WTC11 (cell line): ENCODE measurements around the gene MIOX. TPM values are rescaled to one million over a fixed set of nuclear protein-coding genes. Genes with fewer than 3 reads are reported as not detected.

Experiments used
- ATAC-seq: fragments of 200-7000 bp; cut with Tn5 transposase; 2 replicates; pipeline ENCODE4 v1.10.0; 2021; ENCODE audit warnings: mild to moderate bottlenecking, moderate library complexity
- CTCF ChIA-PET: fragments of 300-600 bp; sonication (Branson Sonifier 250); formaldehyde crosslinking; loops from one replicate; lab custom pipeline; 2021; ENCODE audit warnings: antibody characterized with exemption; lab: Charles Lee
- POLR2A ChIA-PET: fragments of 350-600 bp; sonication (Branson Sonifier 250); formaldehyde crosslinking; loops from one replicate; lab custom pipeline; 2021; ENCODE audit warnings: antibody characterized with exemption; lab: Charles Lee
- DNase-seq: peaks from one replicate; pipeline ENCODE4 v3.0.0; 2021; ENCODE audit warnings: low spot score
- H3K27ac Mint-ChIP-seq: 2 replicates; pipeline ENCODE4 v1.8.0; 2021; ENCODE audit warnings: mixed read lengths
- H3K27me3 Mint-ChIP-seq: 2 replicates; pipeline ENCODE4 v1.8.0; 2021; ENCODE audit warnings: low read depth, mild to moderate bottlenecking, moderate library complexity, mixed read lengths
- H3K36me3 Mint-ChIP-seq: 2 replicates; pipeline ENCODE4 v1.8.0; 2021; ENCODE audit warnings: mixed read lengths
- H3K4me1 Mint-ChIP-seq: 2 replicates; pipeline ENCODE4 v1.8.0; 2022; ENCODE audit warnings: mixed read lengths
- H3K4me3 Mint-ChIP-seq: 2 replicates; pipeline ENCODE4 v1.8.0; 2021; ENCODE audit warnings: mild to moderate bottlenecking, moderate library complexity, mixed read lengths
- H3K9me3 Mint-ChIP-seq: 2 replicates; pipeline ENCODE4 v1.8.0; 2021; ENCODE audit warnings: mixed read lengths
- ATF1 ChIP-seq: sonication (generic); formaldehyde crosslinking; IDR thresholded peaks from 2 replicates; pipeline ENCODE4 v1.8.1; 2023; ENCODE audit warnings: mild to moderate bottlenecking, moderate library complexity, missing genetic modification reagents
- ATF2 ChIP-seq: sonication (generic); formaldehyde crosslinking; IDR thresholded peaks from 2 replicates; pipeline ENCODE4 v1.8.1; 2022; ENCODE audit warnings: low read depth, missing genetic modification reagents, borderline replicate concordance
- ATF6 ChIP-seq: sonication (generic); formaldehyde crosslinking; IDR thresholded peaks from 2 replicates; pipeline ENCODE4 v1.8.1; 2023; ENCODE audit warnings: mild to moderate bottlenecking, missing genetic modification reagents
- ESRRA ChIP-seq: sonication (generic); formaldehyde crosslinking; IDR thresholded peaks from 2 replicates; pipeline ENCODE4 v1.8.1; 2022; ENCODE audit warnings: mild to moderate bottlenecking, missing genetic modification reagents, borderline replicate concordance
- ETV6 ChIP-seq: sonication (generic); formaldehyde crosslinking; IDR thresholded peaks from 2 replicates; pipeline ENCODE4 v1.8.1; 2022; ENCODE audit warnings: mild to moderate bottlenecking, missing genetic modification reagents
- FOXJ3 ChIP-seq: sonication (generic); formaldehyde crosslinking; IDR thresholded peaks from 2 replicates; pipeline ENCODE4 v1.9.0; 2021; ENCODE audit warnings: missing genetic modification reagents, mild to moderate bottlenecking, borderline replicate concordance
- GTF2I ChIP-seq: fragments of 250-450 bp; sonication (Bioruptor Pico); conservative IDR thresholded peaks from 2 replicates; pipeline ENCODE4 v1.4.0; 2021; ENCODE audit warnings: mild to moderate bottlenecking
- MYBL2 ChIP-seq: sonication (generic); formaldehyde crosslinking; IDR thresholded peaks from 2 replicates; pipeline ENCODE4 v1.8.1; 2023; ENCODE audit warnings: mild to moderate bottlenecking, moderate library complexity, missing genetic modification reagents
- NR2C2 ChIP-seq: sonication (generic); formaldehyde crosslinking; IDR thresholded peaks from 2 replicates; pipeline ENCODE4 v1.8.0; 2022; ENCODE audit warnings: mild to moderate bottlenecking, missing genetic modification reagents
- PREB ChIP-seq: sonication (generic); formaldehyde crosslinking; IDR thresholded peaks from 2 replicates; pipeline ENCODE4 v1.8.1; 2022; ENCODE audit warnings: mild to moderate bottlenecking, missing genetic modification reagents, moderate library complexity, borderline replicate concordance
- PRRX2 ChIP-seq: fragments of 250-450 bp; sonication (Bioruptor Pico); IDR thresholded peaks from 2 replicates; pipeline ENCODE4 v1.8.0; 2021; ENCODE audit warnings: mild to moderate bottlenecking
- SMAD3 ChIP-seq: sonication (generic); formaldehyde crosslinking; IDR thresholded peaks from 2 replicates; pipeline ENCODE4 v1.8.0; 2022; ENCODE audit warnings: missing genetic modification reagents, mild to moderate bottlenecking, borderline replicate concordance
- USF1 ChIP-seq: sonication (generic); formaldehyde crosslinking; IDR thresholded peaks from 2 replicates; pipeline ENCODE4 v1.8.0; 2022; ENCODE audit warnings: mild to moderate bottlenecking, missing genetic modification reagents
- ZBTB43 ChIP-seq: sonication (generic); formaldehyde crosslinking; IDR thresholded peaks from 2 replicates; pipeline ENCODE4 v1.8.1; 2023; ENCODE audit warnings: mild to moderate bottlenecking, missing genetic modification reagents
- ZNF232 ChIP-seq: sonication (generic); formaldehyde crosslinking; IDR thresholded peaks from 2 replicates; pipeline ENCODE4 v1.8.0; 2022; ENCODE audit warnings: mild to moderate bottlenecking, missing genetic modification reagents
- ZNF396 ChIP-seq: fragments of 250-450 bp; sonication (Bioruptor Pico); IDR thresholded peaks from 2 replicates; pipeline ENCODE4 v1.8.0; 2021; ENCODE audit warnings: mild to moderate bottlenecking, moderate library complexity, borderline replicate concordance
- total RNA-seq: library from RNA; stranded (reverse); gene quantifications from 3 replicates; pipeline ENCODE4 v1.2.3, GENCODE V29; 2021

MIOX gene
- total RNA-seq, 1 experiment from 2014 or later, result 0.33 TPM

- POLR2A ChIA-PET, result no interaction called here
- TF ChIP-seq NR2C2 (no peak), FOXJ3 (no peak), ZNF396 (CRISPR knock-in tag) (no peak), SMAD3 (CRISPR knock-in tag) (no peak)
- ATAC-seq, result no peak
- CTCF ChIA-PET, result interaction anchor here (1.1 to 1.7 kb wide), 3 partner anchors 24 to 205 kb away, joined by 3 to 6 read pairs (median 5); partner anchors contain the start of genes LMF2 and NCAPH2
- Mint-ChIP-seq H3K27ac (no peak overlapping the region), H3K36me3 (peaks cover 18% of the 10 kb centered on the region), H3K27me3 (no peaks in the 10 kb centered on the region), H3K9me3 (no peaks in the 10 kb centered on the region), H3K4me3 (no peak overlapping the region), H3K4me1 (no peaks in the 10 kb centered on the region)
- DNase-seq, result no peak
Observed at GRCh38 chr22:50445880-50446707, 40.6 kb upstream of the MIOX start.

GRCh38 chr22:50446708-50447575 is 39.7 kb upstream of the MIOX start:
- peak; percentile 27; the same call in 1 of the 2 replicates for ATAC-seq
- Mint-ChIP-seq H3K27ac (no peak overlapping the region), H3K9me3 (no peaks in the 10 kb centered on the region), H3K36me3 (peaks cover 23% of the 10 kb centered on the region), H3K27me3 (no peaks in the 10 kb centered on the region), H3K4me3 (no peak overlapping the region), H3K4me1 (no peaks in the 10 kb centered on the region)
- ChIA-PET POLR2A (no interaction called here), CTCF (no interaction called here)
- no peak for TF ChIP-seq ATF6
- TF ChIP-seq ETV6 (CRISPR knock-in tag), result no peak
- TF ChIP-seq MYBL2, result no peak
- no peak for TF ChIP-seq USF1 (CRISPR knock-in tag)
- no peak for TF ChIP-seq ATF1
- TF ChIP-seq ATF2, result no peak
- no peak for TF ChIP-seq ZBTB43 (CRISPR knock-in tag)
- TF ChIP-seq PREB (CRISPR knock-in tag), result no peak
- TF ChIP-seq ESRRA (CRISPR knock-in tag), result no peak
- TF ChIP-seq PRRX2 (CRISPR knock-in tag), result no peak
- no peak for TF ChIP-seq ZNF232 (CRISPR knock-in tag)
- TF ChIP-seq GTF2I (CRISPR knock-in tag), result no peak
- no peak for DNase-seq
